ENCODE data around the gene KCNE3.
"Not testable (repeated sequence)": the region's sequence is repeated elsewhere in the genome, so short reads cannot be mapped to it uniquely, and the experiment has no call there.

KCNE3 gene

DNA sequence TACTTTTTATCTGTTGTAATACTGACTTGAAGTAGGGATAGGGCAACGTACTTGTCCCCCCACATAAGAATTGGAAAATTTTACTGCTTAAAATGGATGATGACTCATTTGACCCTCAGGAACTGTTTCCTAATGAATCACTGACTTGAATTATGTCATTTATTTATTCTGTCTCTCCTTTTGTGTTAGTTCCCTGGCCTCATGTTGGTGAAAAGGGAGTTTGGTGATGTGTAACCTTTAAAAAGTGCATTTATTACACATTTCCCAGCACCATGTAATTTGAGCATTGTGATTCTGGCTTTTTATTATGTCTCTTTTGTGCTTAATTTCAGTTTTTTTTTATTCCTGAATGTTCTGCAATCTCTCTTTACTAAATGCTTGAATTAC, 48.8 kb downstream of the KCNE3 start:
- no peaks in the 10 kb centered on the region for H3K36me3 ChIP-seq
- DNase-seq, result no peak
- H3K27ac ChIP-seq, result no peak overlapping the region
- H3K9me3 ChIP-seq (ENCODE audit: severe bottlenecking), result no peaks in the 10 kb centered on the region
- TF ChIP-seq CTCF (IDR thresholded peaks at IDR 0.05; ENCODE audit: low read depth, low read length), result no peak
- no peak overlapping the region for H3K4me3 ChIP-seq (ENCODE audit: low read depth, low read length)
- no peaks in the 10 kb centered on the region for H3K27me3 ChIP-seq (ENCODE audit: insufficient read depth, low read depth, severe bottlenecking)

- no peak for DNase-seq
- H3K36me3 ChIP-seq, result no peaks in the 10 kb centered on the region
- no peak overlapping the region for H3K27ac ChIP-seq
- no peak for TF ChIP-seq CTCF (IDR thresholded peaks at IDR 0.05; ENCODE audit: low read depth, low read length)
- H3K9me3 ChIP-seq (ENCODE audit: severe bottlenecking), result no peaks in the 10 kb centered on the region
- H3K4me3 ChIP-seq (ENCODE audit: low read depth, low read length), result no peak overlapping the region
- H3K27me3 ChIP-seq (ENCODE audit: insufficient read depth, low read depth, severe bottlenecking), result no peaks in the 10 kb centered on the region
Observed at GRCh38 chr11:74417860-74418508, 49.4 kb downstream of the KCNE3 start.

GRCh38 chr11:74417379-74417804, 50.0 kb downstream of the KCNE3 start:
- Histone ChIP-seq H3K36me3 (no peaks in the 10 kb centered on the region), H3K27me3 (ENCODE audit: insufficient read depth, low read depth, severe bottlenecking) (no peaks in the 10 kb centered on the region), H3K4me3 (ENCODE audit: low read depth, low read length) (no peak overlapping the region), H3K27ac (no peak overlapping the region), H3K9me3 (ENCODE audit: severe bottlenecking) (no peaks in the 10 kb centered on the region)
- no peak for TF ChIP-seq CTCF (IDR thresholded peaks at IDR 0.05; ENCODE audit: low read depth, low read length)
- DNase-seq, result no peak

GRCh38 chr11:74416974-74417373, 50.4 kb downstream of the KCNE3 start:
- DNase-seq; H3K4me3 ChIP-seq (ENCODE audit: low read depth, low read length); H3K36me3 ChIP-seq; H3K27me3 ChIP-seq (ENCODE audit: insufficient read depth, low read depth, severe bottlenecking); H3K27ac ChIP-seq; H3K9me3 ChIP-seq (ENCODE audit: severe bottlenecking): not testable (repeated sequence)

DNA sequence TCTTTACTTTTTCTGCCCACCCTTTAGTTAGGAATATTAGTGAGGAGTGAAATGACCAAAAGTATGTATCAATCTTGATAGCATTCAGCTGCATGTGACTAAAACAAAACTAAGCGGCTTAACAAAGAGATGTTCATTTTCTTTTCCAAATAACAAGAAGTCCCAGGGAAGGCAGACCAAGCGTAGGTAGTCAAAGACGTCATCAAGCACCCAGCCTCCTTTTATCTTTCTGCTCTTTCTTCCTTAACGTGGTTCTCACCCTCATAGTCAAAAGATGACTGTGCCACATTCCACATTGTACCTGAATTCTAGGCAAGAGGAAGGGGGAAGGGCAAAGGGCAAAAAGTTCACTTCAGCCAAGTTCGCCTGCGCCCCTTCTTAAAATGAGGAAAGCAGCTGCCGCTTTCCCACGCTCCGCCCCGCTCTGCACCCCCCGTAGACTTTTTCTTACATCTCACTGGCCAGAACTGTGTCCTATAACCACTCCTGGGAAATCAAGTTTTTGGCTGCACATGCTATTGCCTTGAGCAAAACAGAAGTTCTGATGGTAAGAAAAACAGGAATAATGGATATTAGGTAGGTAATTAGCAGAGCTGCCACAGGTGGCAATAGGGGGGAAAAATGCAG, 54.5 kb downstream of the KCNE3 start:
- Histone ChIP-seq H3K4me3 (ENCODE audit: low read depth, low read length) (no peak overlapping the region), H3K36me3 (no peaks in the 10 kb centered on the region), H3K9me3 (ENCODE audit: severe bottlenecking) (no peaks in the 10 kb centered on the region), H3K27me3 (ENCODE audit: insufficient read depth, low read depth, severe bottlenecking) (no peaks in the 10 kb centered on the region), H3K27ac (no peak overlapping the region)
- TF ChIP-seq CTCF (IDR thresholded peaks at IDR 0.05; ENCODE audit: low read depth, low read length), result no peak
- DNase-seq, result no peak

GRCh38 chr11:74412321-74412720, 55.0 kb downstream of the KCNE3 start:
- Histone ChIP-seq H3K36me3 (no peaks in the 10 kb centered on the region), H3K9me3 (ENCODE audit: severe bottlenecking) (no peaks in the 10 kb centered on the region), H3K4me3 (ENCODE audit: low read depth, low read length) (no peak overlapping the region), H3K27me3 (ENCODE audit: insufficient read depth, low read depth, severe bottlenecking) (no peaks in the 10 kb centered on the region), H3K27ac (no peak overlapping the region)
- no peak for DNase-seq
- TF ChIP-seq CTCF (IDR thresholded peaks at IDR 0.05; ENCODE audit: low read depth, low read length), result no peak

Measured in WERI-Rb-1 (cell line).